ENCODE measurements around the gene VWF. TPM values are rescaled to one million over a fixed set of nuclear protein-coding genes. Genes with fewer than 3 reads are reported as not detected.
"Not testable (repeated sequence)": the region's sequence is repeated elsewhere in the genome, so short reads cannot be mapped to it uniquely, and the experiment has no call there.

Gene VWF
- total and polyA plus RNA-seq, 5 donors: 144 to 388 (median 242) TPM

DNA sequence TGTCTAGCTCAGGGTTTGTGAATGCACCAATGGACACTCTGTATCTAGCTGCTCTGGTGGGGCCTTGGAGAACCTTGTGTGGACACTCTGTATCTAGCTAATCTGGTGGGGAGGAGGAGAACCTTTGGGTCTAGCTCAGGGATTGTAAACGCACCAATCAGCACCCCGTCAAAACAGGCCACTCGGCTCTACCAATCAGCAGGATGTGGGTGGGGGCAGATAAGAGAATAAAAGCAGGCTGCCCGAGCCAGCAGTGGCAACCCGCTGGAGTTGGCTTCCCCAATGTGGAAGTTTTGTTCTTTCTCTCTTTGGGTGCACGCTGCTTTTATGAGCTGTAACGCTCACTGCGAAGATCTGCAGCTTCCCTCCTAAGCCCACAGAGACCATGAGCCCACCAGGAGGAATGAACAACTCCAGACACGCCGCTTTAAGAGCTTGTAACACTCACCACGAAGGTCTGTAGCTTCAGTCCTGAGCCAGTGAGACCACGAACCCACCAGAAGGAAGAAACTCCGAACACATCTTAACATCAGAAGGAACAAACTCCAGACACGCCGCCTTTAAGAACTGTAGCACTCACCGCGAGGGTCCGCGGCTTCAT lies 35.7 kb upstream of the VWF start:
- H3K4me1 ChIP-seq (ENCODE audit: control insufficient read depth, insufficient read depth, low read length); H3K27me3 ChIP-seq (ENCODE audit: control insufficient read depth, insufficient read depth); ATAC-seq; H3K9me3 ChIP-seq (ENCODE audit: control insufficient read depth, low read length); intact Hi-C loops (cut with DNase I); H3K4me3 ChIP-seq (ENCODE audit: low read length); H3K27ac ChIP-seq (ENCODE audit: low read length): not testable (repeated sequence)
- WGBS: 86% methylated on average over 19 of the region's 19 CpGs
- DNase-seq: peak in 1 of 3 donors; percentile 29

DNA sequence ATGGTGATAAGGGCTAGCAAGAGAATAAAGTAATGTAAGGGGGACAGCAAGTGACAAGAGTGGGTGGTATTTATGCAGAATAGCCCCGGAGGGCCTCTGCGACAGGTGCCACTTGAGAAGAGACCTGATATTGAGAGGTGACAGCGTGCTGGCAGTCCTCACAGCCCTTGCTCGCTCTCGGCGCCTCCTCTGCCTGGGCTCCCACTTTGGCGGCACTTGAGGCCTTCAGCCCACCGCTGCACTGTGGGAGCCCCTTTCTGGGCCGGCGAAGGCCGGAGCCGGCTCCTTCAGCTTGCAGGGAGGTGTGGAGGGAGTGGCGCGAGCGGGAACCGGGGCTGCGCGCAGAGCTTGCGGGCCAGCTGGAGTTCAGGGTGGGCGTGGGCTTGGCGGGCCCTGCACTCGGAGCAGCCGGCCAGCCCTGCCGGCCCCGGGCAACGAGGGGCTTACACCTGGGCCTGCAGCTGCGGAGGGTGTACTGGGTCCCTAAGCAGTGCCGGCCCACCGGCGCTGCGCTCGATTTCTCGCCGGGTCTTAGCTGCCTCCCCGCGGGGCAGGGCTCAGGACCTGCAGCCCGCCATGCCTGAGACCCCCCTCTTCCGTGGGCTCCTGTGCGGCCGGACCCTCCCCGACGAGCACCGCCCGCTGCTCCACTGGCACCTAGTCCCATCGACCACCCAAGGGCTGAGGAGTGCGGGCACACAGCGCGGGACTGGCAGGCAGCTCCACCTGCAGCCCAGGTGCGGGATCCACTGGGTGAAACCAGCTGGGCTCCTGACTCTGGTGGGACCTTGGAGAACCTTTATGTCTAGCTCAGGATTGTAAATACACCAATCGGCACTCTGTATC lies 34.9 kb upstream of the VWF start:
- DNase-seq: peak in 1 of 3 donors; percentile 60
- H3K4me1 ChIP-seq (ENCODE audit: control insufficient read depth, insufficient read depth, low read length); H3K4me3 ChIP-seq (ENCODE audit: low read length); H3K9me3 ChIP-seq (ENCODE audit: control insufficient read depth, low read length); ATAC-seq; H3K27me3 ChIP-seq (ENCODE audit: control insufficient read depth, insufficient read depth); H3K27ac ChIP-seq (ENCODE audit: low read length); intact Hi-C loops (cut with DNase I): not testable (repeated sequence)
- WGBS: 84% methylated on average over 50 of the region's 50 CpGs

DNA sequence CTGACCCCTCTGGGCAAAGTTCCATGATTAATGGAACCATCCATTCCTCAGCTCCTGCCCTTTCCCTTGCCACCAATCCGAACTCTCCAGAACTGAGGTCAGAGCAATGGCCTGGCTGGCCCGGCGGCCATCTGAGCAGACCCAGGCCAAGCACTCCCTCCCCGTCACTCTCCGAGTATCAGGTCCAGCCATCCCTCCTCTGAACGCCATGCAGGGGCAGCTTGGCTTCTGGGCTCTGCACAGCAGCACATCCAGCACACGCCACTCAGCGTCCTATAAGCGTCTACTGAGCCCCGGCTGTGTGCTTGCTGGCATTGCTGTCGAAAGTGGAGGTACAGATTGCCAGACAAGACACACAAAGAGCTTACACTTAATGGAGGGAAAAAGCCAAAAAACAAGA lies 34.3 kb upstream of the VWF start:
- H3K4me3 ChIP-seq (ENCODE audit: low read length): no peak overlapping the region
- no peaks in the 10 kb centered on the region for H3K9me3 ChIP-seq (ENCODE audit: control insufficient read depth, low read length)
- peak in 1 of 2 donors; percentile 6 for ATAC-seq
- peak in 1 of 3 donors; percentile 37 for DNase-seq
- H3K27ac ChIP-seq (ENCODE audit: low read length): peak overlapping the region; percentile 75
- intact Hi-C loops (cut with DNase I): no loop called here
- peaks cover 4% of the 10 kb centered on the region for H3K4me1 ChIP-seq (ENCODE audit: control insufficient read depth, insufficient read depth, low read length)
- no peaks in the 10 kb centered on the region for H3K27me3 ChIP-seq (ENCODE audit: control insufficient read depth, insufficient read depth)
- WGBS: 68% methylated on average over 11 of the region's 11 CpGs

DNA sequence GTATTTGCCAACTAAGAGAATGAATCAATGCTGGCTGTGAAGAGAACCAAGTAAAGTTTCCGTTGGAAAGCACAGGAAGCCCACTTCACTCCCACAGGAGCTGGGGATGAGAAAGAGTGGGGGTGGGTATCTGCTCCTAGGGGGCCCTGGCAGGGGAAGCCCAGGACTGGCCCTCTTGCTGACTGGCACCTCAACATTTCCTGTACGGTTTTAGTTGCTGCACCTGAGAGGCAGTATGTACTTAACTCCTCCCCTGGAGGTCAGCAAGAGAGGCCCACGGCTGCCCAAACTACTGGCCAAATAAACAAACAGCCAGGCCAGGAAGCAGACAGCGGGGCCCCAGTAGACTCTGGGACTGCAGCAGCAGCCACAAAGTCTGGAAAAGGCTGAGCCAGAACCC lies 33.8 kb upstream of the VWF start:
- 50% methylated on average over 4 of the region's 4 CpGs for WGBS
- DNase-seq (peak in 1 of 3 donors; percentile 63), ATAC-seq (peak; percentile 30 to 32)
- intact Hi-C loops (cut with DNase I): no loop called here
- H3K9me3 ChIP-seq (ENCODE audit: control insufficient read depth, low read length): no peaks in the 10 kb centered on the region
- no peak overlapping the region for H3K27ac ChIP-seq (ENCODE audit: low read length)
- no peak overlapping the region for H3K4me3 ChIP-seq (ENCODE audit: low read length)
- H3K4me1 ChIP-seq (ENCODE audit: control insufficient read depth, insufficient read depth, low read length): peaks cover 4% of the 10 kb centered on the region
- H3K27me3 ChIP-seq (ENCODE audit: control insufficient read depth, insufficient read depth): no peaks in the 10 kb centered on the region

DNA sequence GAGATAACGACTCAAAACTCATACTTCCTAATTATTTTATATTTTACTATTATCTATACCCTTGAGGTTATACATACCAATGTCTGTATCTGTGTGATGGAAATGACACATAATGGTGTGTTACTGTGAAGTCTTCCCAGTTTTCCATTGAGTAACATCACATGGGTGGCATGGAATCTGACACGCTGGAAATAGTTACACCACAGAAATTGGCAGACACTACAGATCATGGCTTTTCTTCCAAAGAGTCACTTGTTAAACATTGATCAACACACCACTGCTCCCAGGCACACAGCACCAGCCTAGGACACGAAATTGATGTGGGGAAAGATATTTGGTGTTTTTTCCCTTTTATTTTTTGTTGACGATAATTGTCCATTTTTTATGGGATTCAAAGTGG lies 33.0 kb upstream of the VWF start:
- Histone ChIP-seq H3K9me3 (ENCODE audit: control insufficient read depth, low read length) (no peaks in the 10 kb centered on the region), H3K27ac (ENCODE audit: low read length) (no peak overlapping the region), H3K27me3 (ENCODE audit: control insufficient read depth, insufficient read depth) (no peaks in the 10 kb centered on the region), H3K4me3 (ENCODE audit: low read length) (no peak overlapping the region), H3K4me1 (ENCODE audit: control insufficient read depth, insufficient read depth, low read length) (peaks cover 4% of the 10 kb centered on the region)
- ATAC-seq: no peak
- 95% methylated on average over 4 of the region's 4 CpGs for WGBS
- intact Hi-C loops (cut with DNase I): no loop called here
- DNase-seq: no peak

DNA sequence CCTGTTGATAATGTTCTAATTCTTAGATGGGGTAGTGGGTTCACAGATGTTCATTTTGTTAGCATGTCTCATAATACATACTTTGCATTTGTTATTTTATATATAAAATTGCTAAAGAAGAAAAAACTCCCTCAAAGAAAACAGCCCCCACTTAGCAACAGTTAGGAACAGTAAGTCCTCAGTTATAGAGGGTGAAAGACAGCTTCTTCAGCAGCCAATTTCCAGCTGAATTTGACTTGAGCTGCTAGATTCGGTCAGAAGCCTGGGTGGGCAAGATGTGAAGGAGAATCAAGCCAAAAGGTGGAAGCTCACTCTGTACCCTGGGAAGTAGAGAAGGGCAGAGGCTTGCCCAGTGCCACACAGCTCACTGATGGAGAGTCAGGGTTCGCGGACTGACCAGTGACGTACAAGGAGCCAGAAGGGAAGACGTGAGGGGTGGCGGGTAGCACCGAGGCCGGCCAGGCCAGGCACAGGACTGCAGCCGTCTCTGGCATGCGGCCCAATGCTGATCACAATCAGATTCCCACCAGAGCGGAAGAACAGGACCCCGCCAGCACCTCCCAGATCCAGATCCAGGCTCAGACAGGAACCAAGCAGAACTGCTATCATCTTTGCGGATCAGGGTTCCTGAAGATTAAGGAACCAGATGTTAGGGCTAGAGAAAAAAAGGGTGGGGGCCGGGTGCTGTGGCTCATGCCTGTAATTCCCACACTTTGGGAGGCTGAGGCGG lies 30.4 kb upstream of the VWF start:
- H3K27ac ChIP-seq (ENCODE audit: low read length): peak overlapping the region; percentile 76
- no peaks in the 10 kb centered on the region for H3K27me3 ChIP-seq (ENCODE audit: control insufficient read depth, insufficient read depth)
- no peaks in the 10 kb centered on the region for H3K4me1 ChIP-seq (ENCODE audit: control insufficient read depth, insufficient read depth, low read length)
- WGBS: 57% methylated on average over 15 of the region's 15 CpGs
- intact Hi-C loops (cut with DNase I): no loop called here
- ATAC-seq (peak; percentile 82 to 90), DNase-seq (peak; percentile 75 to 90 (median 86))
- no peak overlapping the region for H3K4me3 ChIP-seq (ENCODE audit: low read length)
- H3K9me3 ChIP-seq (ENCODE audit: control insufficient read depth, low read length): no peaks in the 10 kb centered on the region

DNA sequence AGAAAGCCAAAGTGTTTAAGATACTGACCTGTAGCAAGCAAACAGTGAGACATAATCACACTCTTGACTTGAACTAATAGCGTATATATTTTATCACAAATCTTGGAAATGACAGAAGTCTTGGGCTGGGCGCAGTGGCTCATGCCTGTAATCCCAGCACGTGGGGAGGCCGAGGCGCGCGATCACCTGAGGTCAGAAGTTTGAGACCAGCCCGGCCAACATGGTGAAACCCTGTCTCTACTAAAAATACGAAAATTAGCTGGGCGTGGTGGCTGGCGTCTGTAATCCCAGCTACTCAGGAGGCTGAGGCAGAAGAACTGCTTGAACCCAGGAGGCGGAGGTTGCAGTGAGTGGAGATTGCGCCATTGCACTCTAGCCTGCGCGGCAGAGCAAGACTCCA lies 24.3 kb upstream of the VWF start:
- WGBS: over 99% methylated on average over 15 of the region's 15 CpGs
- intact Hi-C loops (cut with DNase I): not testable (repeated sequence)

DNA sequence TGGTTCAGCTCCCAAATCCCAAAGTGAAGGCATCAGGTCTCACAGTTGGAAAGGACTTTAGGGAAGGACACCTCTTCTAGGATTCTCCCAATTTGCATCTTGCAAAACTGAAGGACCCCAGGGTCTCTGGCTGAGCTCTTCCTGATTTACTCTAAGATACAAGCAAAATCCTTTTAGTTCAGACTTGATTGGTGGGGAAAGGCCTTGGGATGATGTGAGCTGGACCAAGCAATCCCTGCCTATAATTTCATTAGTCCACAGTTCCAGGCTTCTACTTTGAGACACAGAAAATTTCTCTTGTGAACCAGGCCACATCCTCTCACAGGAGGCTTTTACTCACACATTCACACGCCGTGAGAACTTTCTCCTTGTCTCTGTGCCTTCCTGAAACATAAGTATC lies 23.6 kb upstream of the VWF start:
- Histone ChIP-seq H3K27me3 (ENCODE audit: control insufficient read depth, insufficient read depth) (no peaks in the 10 kb centered on the region), H3K9me3 (ENCODE audit: control insufficient read depth, low read length) (no peaks in the 10 kb centered on the region), H3K4me3 (ENCODE audit: low read length) (no peak overlapping the region), H3K27ac (ENCODE audit: low read length) (no peak overlapping the region), H3K4me1 (ENCODE audit: control insufficient read depth, insufficient read depth, low read length) (no peaks in the 10 kb centered on the region)
- ATAC-seq: no peak
- intact Hi-C loops (cut with DNase I): no loop called here
- no peak for DNase-seq
- 65% methylated on average over 2 of the region's 2 CpGs for WGBS

More for the DNA sequence above, 24.3 kb upstream of the VWF start:
- H3K27me3 ChIP-seq (ENCODE audit: control insufficient read depth, insufficient read depth); H3K4me3 ChIP-seq (ENCODE audit: low read length); H3K4me1 ChIP-seq (ENCODE audit: control insufficient read depth, insufficient read depth, low read length); H3K27ac ChIP-seq (ENCODE audit: low read length); ATAC-seq; H3K9me3 ChIP-seq (ENCODE audit: control insufficient read depth, low read length); DNase-seq: not testable (repeated sequence)

DNA sequence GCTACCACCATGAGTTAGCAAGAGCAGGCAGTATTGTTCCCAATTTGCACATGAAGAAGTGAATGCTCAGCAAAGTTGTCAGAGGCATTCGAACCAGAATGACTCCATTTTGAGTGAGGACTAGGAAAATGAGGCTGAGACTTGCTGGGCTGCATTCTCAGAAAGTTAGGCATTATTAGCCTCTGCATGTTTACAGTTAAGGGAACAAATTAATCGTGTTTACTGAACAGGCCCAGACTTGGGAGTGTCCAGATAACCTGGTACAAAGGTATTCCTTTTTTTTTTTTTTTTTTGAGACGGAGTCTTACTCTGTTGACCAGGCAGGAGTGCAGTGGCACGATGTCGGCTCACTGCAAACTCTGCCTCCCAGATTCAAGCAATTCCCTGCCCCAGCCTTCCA lies 22.5 kb upstream of the VWF start:
- ATAC-seq (no peak), DNase-seq (no peak)
- WGBS: 91% methylated on average over 5 of the region's 5 CpGs
- Histone ChIP-seq H3K4me1 (ENCODE audit: control insufficient read depth, insufficient read depth, low read length) (no peaks in the 10 kb centered on the region), H3K27me3 (ENCODE audit: control insufficient read depth, insufficient read depth) (no peaks in the 10 kb centered on the region), H3K4me3 (ENCODE audit: low read length) (no peak overlapping the region), H3K27ac (ENCODE audit: low read length) (no peak overlapping the region), H3K9me3 (ENCODE audit: control insufficient read depth, low read length) (no peaks in the 10 kb centered on the region)
- intact Hi-C loops (cut with DNase I): no loop called here

DNA sequence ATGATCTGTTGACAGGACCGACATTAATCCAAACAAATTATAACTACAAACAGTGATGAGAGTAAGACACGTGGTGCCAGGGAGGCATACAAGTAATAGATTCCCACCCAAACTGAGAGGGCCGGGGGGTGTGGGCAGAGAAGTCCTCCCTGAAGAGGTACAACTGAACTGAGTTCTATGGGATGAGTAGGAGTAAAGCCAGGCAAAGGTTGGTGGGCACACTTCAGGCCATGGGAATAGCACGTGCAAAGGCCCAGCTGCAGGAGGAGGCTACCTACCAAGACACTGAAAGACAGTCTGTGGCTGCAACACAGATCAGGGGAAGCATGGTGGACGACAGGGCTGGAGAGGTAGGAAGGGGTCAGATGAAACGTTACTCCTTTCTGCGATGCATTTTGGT lies 22.0 kb upstream of the VWF start:
- no peaks in the 10 kb centered on the region for H3K27me3 ChIP-seq (ENCODE audit: control insufficient read depth, insufficient read depth)
- no peak for DNase-seq
- H3K4me1 ChIP-seq (ENCODE audit: control insufficient read depth, insufficient read depth, low read length): peaks cover 4% of the 10 kb centered on the region
- H3K9me3 ChIP-seq (ENCODE audit: control insufficient read depth, low read length): no peaks in the 10 kb centered on the region
- WGBS: 93% methylated on average over 7 of the region's 7 CpGs
- intact Hi-C loops (cut with DNase I): no loop called here
- H3K4me3 ChIP-seq (ENCODE audit: low read length): no peak overlapping the region
- H3K27ac ChIP-seq (ENCODE audit: low read length): no peak overlapping the region
- ATAC-seq: no peak

DNA sequence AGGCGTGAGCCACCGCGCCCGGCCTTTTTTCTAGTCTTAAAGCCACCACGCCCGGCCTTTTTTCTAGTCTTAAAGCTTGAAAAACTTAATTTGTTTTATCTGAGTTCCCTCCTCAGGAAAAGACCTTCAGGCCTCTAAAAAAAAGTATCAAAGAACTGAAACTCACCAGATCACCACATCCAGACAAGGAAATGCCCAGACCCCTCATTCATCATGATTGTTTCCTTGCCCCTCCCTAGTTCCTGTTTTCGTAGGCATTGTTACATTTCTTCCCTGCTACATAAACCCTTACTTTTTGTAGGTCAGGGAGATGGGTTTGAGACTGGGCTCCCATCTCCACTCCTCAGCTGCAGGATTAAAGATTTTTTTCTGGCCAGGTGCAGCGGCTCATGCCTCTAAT lies 21.1 kb upstream of the VWF start:
- WGBS: 53% methylated on average over 8 of the region's 8 CpGs
- H3K27ac ChIP-seq (ENCODE audit: low read length): no peak overlapping the region
- no peak for DNase-seq
- ATAC-seq: peak; percentile 5 to 64
- H3K9me3 ChIP-seq (ENCODE audit: control insufficient read depth, low read length): no peaks in the 10 kb centered on the region
- H3K4me3 ChIP-seq (ENCODE audit: low read length): no peak overlapping the region
- H3K4me1 ChIP-seq (ENCODE audit: control insufficient read depth, insufficient read depth, low read length): peaks cover 5% of the 10 kb centered on the region
- H3K27me3 ChIP-seq (ENCODE audit: control insufficient read depth, insufficient read depth): no peaks in the 10 kb centered on the region
- intact Hi-C loops (cut with DNase I): no loop called here

Data from right cardiac atrium (tissue), 5 donors.